NCI-H524 treated with DMSO at 0.1 percent for 48 hours (cell line): ENCODE measurements around the gene SLC12A2.

ENCODE experiments used
- DNase-seq: peaks from one replicate; lab custom pipeline; 2025; lab: John Stamatoyannopoulos, UW

The SLC12A2 gene

GRCh38 chr5:128225245-128226030 is 141.9 kb downstream of the SLC12A2 start:
- DNase-seq = no peak

- no peak for DNase-seq
Observed at GRCh38 chr5:128228008-128228407, 144.4 kb downstream of the SLC12A2 start.

- DNase-seq = no peak
Observed at GRCh38 chr5:128228521-128228920, 145.0 kb downstream of the SLC12A2 start.

GRCh38 chr5:128234928-128235641 is 151.5 kb downstream of the SLC12A2 start:
- no peak for DNase-seq

GRCh38 chr5:128236334-128236733 is 152.8 kb downstream of the SLC12A2 start:
- no peak for DNase-seq

GRCh38 chr5:128237000-128237399 is 153.4 kb downstream of the SLC12A2 start:
- DNase-seq = no peak

- no peak for DNase-seq
Observed at GRCh38 chr5:128237546-128237945, 154.0 kb downstream of the SLC12A2 start.
